COLO668 (cell line): ENCODE measurements around the gene PELO.
"Not testable (repeated sequence)": the region's sequence is repeated elsewhere in the genome, so short reads cannot be mapped to it uniquely, and the experiment has no call there.

Source experiments
- DNase-seq: peaks from one replicate; lab custom pipeline; 2025; ENCODE audit not compliant: unreplicated experiment; lab: John Stamatoyannopoulos, UW

Gene PELO, protein sequence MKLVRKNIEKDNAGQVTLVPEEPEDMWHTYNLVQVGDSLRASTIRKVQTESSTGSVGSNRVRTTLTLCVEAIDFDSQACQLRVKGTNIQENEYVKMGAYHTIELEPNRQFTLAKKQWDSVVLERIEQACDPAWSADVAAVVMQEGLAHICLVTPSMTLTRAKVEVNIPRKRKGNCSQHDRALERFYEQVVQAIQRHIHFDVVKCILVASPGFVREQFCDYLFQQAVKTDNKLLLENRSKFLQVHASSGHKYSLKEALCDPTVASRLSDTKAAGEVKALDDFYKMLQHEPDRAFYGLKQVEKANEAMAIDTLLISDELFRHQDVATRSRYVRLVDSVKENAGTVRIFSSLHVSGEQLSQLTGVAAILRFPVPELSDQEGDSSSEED

GRCh38 chr5:52787600-52788504 lies at the start of gene PELO, which contains the start of gene ITGA1:
Gene PELO (plus strand): TSS chr5:52787916. CDS start chr5:52800395, 12,479 bp downstream.
Gene ITGA1 (plus strand): TSS chr5:52787916. CDS start chr5:52788354, 438 bp downstream.
- DNase-seq: peak; percentile 58

GRCh38 chr5:52738095-52738506 lies 49.6 kb upstream of the PELO start:
- no peak for DNase-seq

GRCh38 chr5:52740007-52740406 lies 47.7 kb upstream of the PELO start:
- DNase-seq: no peak

DNA sequence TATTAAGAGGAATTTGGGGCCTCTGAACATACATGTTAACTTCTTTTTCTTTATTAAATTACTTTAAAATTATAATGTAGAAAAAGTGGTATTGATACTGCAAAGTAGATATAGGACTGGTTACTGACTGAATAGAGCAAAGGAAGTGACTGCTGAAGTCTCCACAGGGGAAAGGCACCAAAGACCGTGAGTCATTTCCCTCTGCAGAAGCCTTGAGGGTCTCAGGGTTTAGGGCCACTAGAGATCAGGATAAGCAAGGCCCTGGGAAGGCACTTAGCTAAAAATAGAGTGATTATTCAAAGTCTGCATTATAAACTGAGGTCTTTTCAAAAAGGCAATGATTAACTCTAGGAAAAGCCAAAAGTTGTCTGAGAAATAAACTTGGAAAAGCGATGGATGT lies 44.7 kb upstream of the PELO start:
- no peak for DNase-seq

DNA sequence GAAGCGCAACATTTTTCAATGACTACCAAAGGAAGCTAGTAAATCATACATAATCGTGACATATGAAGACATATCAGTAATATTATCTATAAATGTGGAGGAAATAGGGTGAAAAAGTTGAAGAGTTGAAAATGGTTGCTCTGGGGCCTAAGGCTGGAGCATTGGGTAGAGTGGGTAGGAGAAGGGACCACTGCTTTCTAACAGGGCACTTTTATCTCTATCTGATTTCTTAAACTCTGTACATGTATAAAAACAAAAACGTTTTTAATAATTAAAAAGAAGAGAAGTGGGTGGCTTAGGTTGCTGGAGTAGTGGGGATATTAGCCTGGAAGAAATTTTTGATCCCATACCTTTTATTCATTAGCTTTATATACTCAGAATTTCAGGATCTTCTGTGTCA lies 44.2 kb upstream of the PELO start:
- DNase-seq: no peak

GRCh38 chr5:52743970-52744369 lies 43.7 kb upstream of the PELO start:
- no peak for DNase-seq

DNA sequence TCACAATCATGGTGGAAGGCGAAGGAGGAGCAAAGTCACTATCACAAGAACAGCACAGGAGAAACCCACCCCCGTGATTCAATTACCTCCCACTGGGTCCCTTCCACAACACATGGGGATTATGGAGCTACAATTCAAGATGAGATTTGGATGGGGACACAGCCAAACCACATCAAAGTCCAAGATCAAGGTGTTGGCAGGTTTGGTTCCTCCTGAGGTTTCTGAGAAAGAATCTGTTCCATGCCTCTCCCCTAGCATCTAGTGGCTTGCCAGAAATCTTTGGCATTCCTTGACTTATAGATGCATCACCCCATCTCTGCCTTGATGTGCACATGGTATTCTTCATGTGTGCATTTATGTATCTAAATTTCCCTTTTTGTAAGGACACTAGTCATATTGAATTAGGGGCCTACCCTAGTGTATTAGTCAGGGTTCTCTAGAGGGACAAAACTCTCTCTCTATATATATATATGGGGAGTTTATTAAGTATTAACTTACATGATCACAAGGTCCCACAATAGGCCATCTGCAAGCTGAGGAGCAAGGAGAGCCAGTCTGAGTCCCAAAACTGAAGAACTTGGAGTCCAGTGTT lies 42.8 kb upstream of the PELO start:
- DNase-seq: not testable (repeated sequence)

DNA sequence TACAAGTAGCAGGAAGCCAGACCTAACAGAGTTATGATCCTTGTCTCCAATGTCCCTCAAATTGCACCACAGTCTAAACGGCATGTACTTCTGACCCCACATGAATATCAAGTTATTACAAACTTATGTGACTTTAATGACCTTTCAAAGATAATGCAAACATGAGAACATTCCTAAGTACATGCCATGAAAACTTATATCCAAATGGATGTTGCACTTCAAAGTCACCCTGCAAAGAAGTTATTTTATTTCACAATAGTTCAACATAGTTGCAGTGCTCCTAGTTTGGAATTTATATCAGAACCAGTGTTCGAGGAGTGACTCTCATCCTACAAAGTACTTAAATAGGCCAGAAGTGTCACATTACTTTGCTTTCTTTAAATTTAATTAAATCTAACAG lies 41.2 kb upstream of the PELO start:
- DNase-seq: no peak

DNA sequence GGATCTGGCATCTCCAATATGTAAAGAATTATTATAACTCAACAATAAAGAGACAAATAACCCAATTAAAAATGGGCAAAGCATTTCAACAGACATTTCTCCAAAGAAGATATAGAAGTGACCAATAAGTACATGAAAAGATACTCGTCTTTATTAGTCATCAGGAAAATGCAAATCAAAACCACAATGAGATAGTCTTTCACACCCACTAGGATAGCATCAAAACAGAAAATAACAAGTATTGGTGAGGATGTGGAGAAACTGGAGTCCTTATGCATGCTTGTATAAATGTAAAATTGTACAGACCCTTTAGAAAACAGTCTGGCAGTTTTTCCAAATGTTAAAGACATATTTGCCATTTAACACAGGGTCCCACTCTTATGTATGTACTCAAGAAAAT lies 39.1 kb upstream of the PELO start:
- no peak for DNase-seq

DNA sequence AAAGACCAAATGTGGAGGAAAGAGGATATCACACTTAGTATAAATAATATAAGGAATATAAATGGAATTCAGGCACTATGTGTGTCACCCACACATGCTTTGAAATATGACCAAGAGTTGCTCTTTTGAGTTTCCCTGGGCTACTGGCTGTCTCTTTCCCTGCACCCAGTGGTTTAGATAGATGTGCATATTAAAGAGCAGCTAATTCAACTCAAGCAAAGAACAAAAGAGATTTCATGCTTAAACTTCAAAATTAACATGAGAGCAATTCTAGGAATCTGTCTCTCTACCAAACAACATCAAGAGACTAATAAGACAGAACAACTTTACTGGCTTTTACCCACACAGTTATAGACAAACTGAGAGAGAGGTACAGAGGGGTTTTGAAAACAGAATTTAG lies 38.0 kb upstream of the PELO start:
- DNase-seq: no peak

GRCh38 chr5:52751137-52751536 lies 36.6 kb upstream of the PELO start:
- DNase-seq: no peak

DNA sequence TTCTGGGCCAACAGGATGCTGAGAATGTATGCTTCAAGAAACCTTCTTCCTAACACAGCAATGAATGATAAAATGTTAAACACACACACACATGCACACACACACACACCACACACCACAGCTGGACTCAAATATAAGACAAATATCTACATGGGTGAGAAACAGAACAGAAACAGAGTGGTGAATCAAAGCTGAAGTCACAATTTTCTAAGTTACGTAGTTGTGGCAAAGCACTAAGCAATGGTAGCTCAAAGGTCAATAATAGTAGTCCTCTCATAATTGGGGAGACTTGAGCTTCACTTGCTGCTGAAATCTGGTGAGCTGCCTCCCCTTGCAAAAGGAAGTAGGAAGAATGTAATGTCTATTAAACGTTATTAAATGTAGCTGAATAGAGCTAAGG lies 33.7 kb upstream of the PELO start:
- DNase-seq: no peak

DNA sequence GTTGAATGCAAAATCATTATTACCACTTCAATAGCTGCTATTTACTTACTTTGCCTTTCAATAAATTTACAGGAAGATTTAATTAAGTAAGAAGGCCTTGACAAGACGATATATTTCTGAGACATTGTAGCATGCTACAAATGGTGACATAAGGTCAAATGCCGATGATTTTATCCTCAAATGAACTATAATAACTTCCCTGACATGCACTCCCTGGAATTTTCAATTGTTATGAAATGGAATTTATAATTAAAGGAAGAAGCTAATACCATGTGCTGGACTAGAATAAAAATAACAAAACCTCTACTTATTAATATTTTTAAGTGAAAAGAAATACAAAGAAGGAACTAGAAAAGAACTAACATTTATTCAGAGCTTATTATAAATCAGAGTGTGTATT lies 30.2 kb upstream of the PELO start:
- no peak for DNase-seq

DNA sequence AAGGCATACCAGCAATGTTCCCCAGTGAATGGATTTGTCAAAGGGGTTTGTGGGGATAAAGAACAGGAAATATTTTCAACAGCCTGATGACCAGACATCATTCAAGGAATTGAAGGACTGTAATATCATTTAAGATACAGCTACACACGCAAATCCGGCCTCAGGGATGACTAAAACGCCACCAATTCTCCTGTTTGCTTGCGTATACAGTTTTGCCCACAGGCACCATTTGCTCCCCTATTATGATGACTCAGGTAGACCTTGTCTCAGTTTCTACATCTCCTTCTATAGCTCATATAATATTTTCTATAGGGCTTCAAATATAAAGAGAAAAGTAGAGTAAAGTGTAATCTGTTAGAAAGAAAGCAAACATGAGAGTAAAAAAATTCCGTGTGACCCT lies 29.7 kb upstream of the PELO start:
- no peak for DNase-seq

DNA sequence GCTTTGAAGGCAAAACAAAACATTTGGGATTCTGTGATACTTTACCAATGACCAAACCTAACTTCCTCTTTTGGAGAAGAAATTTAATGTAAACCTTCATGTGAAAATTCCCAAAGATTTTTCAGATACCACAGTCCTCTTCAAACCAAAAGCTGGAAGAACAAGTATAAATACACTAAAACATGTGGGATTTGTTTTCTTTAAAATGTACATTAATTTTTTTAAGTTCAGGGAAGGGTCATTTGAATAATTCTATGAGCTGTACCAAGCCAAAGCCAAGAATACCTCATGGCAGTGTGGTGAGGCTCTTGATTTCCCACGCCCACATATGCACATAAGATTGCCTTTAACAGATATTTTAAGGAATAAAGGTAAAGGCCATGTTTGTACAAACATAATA lies 28.4 kb upstream of the PELO start:
- DNase-seq: no peak

DNA sequence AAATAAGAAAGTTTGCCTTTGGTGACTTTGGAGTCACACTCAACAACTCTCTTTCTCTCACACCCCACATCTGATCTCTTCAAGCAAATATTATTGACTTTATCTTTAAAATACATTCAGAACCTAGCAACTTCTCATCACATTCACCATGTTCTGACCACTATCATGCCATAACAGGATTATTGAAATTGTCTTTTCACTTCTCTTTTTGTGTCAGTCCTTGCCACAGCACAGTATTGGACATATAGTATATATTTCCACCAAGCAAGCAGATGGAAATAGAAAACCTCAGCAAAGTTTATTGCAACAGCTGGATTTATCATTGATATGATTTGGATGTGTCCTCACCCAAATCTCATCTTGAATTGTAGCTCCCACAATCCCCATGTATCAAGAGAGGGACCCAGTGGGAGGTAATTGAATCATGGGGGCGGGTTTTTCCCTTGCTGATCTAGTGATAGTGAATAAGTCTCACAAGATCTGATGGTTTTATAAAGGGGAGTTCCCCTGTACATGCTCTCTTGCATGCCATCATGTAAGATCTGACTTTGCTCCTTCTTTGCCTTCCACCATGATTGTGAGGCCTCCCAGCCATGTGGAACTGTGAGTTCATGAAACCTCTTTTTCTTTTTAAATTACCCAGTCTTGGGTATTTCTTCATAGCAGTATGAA lies 26.9 kb upstream of the PELO start:
- no peak for DNase-seq

DNA sequence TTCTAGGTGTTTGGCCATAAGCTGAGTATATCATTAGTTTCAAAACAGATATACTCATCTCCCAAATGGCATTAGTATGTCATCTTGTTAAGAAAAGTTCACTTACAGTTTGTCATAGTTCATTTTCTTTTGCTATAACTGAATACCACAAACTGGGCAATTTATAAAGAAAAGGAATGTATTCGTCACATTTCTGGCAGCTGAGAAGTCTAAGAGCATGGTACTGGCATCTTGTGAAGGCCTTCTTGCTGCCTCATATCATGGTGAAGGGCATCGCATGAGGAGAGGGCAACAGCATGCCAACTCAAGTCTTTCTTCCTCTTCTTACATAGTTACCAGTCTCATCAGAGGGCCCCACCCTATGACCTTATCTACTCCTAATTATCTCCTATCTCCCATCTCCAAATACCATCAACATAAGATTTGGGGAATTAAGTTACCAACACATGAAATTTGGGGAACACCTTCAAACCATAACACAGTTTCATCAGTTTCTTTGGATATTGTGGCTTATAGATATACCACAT lies 20.4 kb upstream of the PELO start:
- no peak for DNase-seq

- DNase-seq: no peak
Measured at GRCh38 chr5:52767766-52768480, 19.8 kb upstream of the PELO start.

GRCh38 chr5:52769061-52769460 lies 18.7 kb upstream of the PELO start:
- no peak for DNase-seq

DNA sequence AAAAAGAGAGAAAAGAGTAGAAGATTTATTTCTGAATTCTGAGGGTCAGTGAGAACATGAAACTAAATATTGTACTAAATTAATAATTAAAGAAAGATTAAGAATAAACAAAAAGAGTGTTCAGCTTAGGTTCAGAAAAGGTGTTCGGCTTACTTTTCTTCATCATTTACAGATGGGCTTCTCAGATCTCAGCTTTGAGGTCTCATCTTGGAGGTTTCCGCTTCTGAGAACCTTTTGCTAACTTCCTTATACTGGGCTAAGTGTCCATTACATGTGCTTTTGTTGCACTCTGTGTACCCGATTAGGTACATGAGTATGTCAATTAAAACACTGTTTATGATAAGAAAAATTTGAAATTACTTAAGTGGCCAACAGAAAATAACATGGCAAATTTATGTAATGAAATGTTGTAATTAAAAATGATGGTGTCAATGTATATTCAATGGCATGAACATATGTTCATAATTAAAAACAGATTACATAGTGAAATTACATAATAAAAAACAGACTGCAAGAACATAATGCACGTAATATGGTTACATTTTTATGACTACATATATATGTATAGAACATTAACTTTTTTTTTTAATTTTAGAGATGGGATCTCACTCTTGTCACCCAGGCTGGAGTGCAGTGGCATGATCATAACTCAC lies 17.3 kb upstream of the PELO start:
- DNase-seq: no peak
